GM20431 (cell line): Measurements from ENCODE around the gene TSTD1.
"Not testable (repeated sequence)": the region's sequence is repeated elsewhere in the genome, so short reads cannot be mapped to it uniquely, and the experiment has no call there.

Experiments used
- in situ Hi-C: fragments of 300-500 bp; cut with MseI, MboI; formaldehyde crosslinking; loops from one replicate; pipeline ENCODE4 v1.15.0; 2020; ENCODE audit warnings: low sequenced_read_pairs; ENCODE audit not compliant: unreplicated experiment

Gene TSTD1

DNA sequence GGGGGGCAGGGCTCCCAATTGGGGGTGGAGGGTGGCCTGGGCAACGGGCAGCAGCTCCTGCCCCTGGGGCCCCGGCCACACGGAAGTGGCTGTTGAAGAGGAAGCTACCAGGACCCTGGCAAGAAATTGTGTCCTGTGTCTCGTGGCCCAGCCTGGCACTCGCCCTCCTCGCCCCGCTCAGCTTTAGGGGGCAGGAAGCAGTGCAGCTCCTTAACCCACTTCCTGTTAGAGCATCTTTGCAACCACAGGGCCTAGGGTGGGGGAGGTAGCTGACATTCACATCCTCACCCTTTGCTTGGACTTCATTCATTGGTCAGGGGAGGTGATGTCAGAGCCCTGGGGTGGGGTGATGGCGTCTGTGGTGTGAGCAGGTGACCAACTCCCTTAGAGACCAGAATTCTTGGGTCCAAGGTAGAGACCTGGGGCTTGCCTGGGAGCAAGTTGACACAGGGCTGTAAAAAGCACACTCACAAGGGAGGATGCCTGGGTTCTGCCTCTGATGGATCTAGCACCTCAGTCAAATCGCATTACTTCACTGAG, 31.0 kb upstream of the TSTD1 start, which contains the start of gene ARHGAP30:
ARHGAP30 (minus strand) TSS at position 161 of the 540 bp plus-strand sequence. CDS start 267 bp downstream, outside the sequence.
- in situ Hi-C loops, result no loop called here

DNA sequence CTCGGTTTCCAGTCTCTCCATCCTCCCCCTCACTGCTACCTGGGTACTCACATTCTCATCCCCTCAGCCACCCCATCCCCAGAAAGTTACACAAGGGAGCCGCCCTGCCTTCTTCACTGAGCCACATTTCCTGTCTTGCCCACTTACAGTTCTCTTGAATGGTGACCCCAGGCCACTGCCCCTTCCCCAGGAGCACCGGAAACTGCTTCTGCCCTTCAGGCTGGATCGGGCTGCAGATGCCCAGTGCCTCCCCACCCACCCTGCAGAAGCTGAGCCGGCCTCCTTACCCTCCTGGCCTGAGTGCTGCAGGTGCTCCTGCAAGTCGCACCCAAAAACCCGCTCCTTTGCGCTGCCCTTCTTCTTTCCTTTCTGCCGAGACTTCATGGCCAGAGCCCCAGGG, 30.5 kb upstream of the TSTD1 start:
- in situ Hi-C loops, result no loop called here

DNA sequence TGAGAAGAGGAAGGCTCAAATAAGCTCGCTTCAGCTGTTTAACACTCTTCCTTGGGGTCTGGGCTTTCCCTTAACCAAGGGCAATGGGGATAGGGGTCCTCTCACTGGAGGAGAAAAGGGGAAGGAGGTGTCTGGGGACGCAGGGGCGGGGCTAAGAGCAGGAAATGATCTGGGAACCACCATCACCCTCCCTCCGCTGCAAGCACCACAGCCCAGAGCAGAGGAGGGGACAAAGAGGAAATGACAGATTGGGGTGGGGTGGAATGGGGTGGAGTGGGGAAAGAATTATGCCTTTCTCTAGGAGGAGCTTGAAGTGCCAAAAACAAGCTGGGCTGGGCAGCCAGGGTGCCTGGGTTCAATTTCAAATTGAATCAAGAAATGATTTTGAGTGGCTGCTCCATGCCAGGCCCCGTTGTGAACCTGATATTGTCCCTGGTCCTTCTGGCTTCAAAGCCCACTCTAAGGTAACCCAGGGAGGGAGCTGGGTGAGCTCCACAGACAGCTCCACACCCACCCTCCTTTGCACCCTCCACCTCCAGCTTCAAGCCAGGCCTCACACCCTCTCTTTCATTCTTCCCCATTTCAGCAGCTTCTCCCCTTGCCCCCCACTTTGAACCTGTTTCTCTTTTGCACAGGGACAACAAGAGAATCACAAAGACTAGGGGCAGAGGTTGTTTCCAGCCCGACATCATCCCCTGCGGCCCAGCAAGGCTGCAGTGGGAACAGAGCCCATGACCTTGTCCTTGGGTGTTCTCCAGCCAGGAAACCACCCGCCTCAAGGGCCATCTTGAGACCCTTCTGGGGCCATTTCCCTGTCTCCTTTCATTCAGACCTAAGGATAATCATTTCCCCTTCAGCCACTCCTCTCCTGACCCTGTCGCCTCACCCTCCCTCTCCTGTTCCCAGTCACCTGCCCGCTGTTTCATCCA, 29.8 kb upstream of the TSTD1 start:
- in situ Hi-C loops, result no loop called here

DNA sequence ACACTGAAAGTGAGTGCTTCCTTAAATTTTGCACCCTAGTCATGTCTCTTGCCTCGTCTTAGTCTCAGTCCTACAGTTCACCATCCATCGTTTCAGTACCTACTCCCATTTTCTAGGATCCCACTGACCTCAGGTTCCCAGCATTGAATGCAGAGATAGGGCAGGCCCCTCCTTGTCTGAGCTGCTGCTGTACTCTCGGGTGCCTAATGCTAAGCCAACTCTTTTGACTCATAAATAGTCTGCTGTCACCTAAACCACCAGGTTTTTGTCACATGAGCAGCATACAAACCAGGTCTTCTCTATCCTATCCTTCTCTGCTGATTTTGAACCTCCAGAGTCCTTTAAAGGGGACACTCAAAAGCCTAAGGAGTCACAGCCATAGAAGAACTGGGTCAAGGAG, 27.9 kb upstream of the TSTD1 start:
- in situ Hi-C loops, result no loop called here

DNA sequence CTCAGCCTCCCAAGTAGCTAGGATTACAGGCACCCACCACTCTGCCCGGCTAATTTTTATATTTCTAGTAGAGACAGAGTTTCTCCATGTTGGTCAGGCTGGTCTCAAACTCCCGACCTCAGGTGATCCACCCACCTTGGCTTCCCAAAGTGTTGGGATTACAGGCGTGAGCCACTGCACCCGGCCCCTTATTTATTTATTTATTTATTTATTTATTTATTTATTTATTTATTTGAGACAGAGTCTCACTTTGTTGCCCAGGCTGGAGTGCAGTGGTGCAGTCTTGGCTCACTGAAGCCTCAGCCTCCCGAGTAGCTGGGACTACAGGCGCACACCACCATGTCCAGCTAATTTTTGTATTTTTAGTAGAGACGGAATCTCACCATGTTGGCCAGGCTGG, 26.9 kb upstream of the TSTD1 start:
- in situ Hi-C loops, result not testable (repeated sequence)

DNA sequence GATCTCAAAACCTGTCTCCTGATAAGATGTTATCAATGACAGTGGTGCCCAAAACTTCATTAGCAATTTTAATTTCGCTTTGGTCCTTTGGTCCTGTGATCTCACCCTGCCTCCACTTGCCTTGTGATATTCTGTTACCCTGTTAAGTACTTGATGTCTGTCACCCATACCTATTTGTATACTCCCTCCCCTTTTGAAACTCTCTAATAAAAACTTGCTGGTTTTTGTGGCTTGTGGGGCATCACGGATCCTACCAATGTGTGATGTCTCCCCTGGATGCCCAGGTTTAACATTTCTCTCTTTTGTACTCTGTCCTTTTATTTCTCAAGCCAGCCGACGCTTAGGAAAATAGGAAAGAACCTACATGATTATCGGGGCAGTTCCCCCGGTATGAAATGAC, 25.2 kb upstream of the TSTD1 start:
- in situ Hi-C loops, result not testable (repeated sequence)

DNA sequence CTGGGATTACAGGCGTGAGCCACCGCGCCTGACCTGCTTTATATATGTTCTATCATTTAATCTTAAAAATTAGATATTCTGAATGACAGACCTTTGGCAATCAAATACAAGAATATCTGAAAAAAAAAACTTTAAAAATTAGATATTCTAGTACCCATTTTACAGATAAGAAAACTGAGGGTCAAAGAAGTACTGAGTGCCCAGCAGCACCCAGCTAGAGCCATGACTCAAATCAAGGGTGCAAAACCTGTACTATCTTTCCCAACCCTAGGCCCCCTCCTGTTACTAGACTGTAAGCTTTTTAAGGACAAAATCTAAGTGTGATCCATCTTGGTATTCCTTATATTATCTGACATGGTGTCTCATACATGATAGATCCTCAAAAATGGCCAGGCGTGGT, 22.7 kb upstream of the TSTD1 start:
- in situ Hi-C loops, result no loop called here

DNA sequence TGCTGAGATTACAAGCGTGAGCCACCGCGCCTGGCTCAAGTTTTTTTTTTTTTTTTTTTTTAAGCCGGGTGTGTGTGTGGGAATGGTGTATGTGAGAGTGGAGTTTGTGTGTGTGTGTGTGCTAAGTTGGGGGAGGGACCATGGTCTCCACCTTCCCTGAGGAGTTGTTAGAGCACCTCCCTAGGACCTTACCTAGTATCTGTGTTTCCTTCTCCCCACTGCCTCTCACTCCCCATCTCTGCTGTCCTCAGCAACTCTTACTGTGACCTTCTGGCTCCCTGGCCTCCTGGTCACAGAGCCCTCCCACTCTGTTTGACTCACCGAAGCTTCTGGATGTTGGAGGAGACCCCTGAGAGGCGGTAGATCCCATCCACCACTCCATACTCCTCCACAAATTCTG, 20.5 kb upstream of the TSTD1 start:
- in situ Hi-C loops, result no loop called here

DNA sequence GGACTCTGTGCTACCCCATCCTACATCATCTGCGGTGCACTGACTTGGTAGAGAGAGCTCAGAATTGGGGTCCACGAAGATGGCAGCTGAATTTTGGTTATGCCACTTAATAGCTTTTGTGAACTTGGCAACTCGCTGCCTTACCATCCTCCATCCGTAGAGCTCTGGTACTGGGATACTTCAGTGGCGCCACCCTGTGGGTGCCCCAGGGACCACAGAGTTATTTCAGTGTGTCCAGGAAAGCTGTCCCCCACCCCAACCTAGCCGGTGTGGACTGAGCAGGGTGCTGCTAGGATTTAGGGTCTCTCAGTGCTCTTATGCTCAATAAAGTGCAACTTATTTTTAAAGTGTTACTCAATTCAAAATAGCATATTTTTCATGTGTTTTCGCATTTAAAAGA, 16.0 kb upstream of the TSTD1 start:
- in situ Hi-C loops, result no loop called here

DNA sequence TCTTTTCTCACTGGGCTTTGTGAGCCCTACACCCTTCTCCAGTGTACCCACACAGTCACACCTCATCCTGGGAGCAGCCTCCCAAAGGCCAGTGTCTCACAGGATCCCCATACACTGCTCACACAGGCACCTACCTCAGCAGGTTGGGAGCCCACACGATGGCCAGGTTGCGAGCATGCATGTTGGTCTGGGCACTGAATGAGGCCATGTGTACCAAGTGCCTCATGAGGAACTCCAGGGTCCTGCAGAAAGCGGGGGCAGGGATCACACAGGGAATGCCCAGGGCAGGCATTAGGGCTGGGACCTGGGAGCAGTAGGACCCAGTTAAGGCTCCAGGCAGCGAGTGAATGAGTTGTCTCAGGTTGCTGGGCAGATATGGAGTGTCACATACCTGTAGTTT, 15.5 kb upstream of the TSTD1 start:
- in situ Hi-C loops, result no loop called here

DNA sequence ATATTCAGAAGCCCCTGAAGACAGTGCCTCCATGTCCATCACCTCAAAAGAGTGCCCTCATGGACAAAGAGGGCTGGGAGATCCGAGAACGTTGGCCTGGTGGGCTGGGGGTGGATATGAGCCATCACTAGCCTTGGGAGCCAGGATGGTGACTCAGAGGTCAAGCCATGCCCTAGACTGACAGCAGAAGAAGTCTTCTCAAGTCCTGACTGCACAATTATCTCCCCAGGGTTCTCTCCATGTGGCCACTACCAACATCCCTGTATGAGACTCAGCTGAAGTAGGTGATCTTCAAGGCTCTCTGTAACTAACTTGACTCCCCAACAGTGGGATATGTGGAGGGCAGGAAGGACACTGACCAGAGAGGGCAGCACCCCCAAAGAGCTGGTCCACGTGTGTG, 14.1 kb upstream of the TSTD1 start:
- in situ Hi-C loops, result no loop called here

DNA sequence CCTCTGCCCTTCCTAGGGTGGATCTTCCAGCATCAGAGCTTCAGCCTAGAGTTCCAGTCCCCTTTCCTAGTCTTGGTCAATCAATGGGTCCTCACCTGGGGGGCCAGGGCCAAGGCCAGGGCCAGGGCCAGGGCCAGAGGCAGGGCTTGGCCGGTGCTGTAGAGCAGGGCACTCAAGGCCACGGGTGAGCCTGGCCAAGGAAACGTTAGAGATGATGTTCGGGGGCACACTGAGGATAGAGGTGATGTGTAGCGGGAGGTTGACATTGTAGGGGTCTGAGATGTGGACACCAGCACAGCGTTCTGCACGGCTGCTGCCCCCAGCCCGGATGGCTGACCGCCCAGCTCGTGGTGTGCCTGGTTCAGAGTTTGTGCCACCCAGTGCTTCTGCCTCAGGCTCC, 12.5 kb upstream of the TSTD1 start:
- in situ Hi-C loops, result no loop called here

DNA sequence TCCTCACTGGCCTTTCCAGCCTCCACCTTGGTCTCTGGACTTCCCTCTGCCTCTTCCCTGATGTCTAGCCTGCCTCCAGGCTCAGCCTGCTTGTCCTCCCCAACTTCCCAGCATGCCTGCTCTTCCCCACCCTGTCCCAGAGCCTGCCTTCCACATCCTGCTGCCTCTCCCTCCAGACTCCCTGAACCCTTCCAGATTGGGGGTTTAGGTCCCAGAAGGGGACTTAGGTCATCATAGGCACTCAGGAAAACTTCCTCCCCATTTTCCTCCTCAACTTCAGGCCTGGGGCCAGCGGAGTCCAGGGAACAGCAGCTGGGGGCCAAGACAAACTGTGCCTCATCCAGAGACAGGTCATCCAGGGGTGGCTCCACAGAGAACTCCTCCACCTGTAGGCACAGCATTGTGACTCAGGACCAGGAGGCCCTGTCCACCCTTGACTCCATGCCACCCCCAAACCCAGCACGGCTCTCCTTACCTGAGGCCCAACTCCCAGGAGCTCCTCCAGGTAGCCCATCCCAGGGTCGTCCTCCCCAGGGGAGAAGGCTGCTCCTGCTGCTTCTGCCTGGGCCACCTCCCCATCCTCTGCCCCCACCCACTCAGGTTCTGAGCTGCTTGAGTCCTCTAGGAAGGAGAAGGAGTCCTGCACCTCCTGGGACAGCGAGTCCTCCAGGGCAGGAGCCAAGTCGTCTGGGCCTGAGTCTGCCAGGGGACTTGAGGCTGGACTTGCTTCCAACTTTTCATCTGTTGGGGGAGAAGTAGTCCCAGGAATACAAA, 10.4 kb upstream of the TSTD1 start:
- in situ Hi-C loops, result no loop called here

DNA sequence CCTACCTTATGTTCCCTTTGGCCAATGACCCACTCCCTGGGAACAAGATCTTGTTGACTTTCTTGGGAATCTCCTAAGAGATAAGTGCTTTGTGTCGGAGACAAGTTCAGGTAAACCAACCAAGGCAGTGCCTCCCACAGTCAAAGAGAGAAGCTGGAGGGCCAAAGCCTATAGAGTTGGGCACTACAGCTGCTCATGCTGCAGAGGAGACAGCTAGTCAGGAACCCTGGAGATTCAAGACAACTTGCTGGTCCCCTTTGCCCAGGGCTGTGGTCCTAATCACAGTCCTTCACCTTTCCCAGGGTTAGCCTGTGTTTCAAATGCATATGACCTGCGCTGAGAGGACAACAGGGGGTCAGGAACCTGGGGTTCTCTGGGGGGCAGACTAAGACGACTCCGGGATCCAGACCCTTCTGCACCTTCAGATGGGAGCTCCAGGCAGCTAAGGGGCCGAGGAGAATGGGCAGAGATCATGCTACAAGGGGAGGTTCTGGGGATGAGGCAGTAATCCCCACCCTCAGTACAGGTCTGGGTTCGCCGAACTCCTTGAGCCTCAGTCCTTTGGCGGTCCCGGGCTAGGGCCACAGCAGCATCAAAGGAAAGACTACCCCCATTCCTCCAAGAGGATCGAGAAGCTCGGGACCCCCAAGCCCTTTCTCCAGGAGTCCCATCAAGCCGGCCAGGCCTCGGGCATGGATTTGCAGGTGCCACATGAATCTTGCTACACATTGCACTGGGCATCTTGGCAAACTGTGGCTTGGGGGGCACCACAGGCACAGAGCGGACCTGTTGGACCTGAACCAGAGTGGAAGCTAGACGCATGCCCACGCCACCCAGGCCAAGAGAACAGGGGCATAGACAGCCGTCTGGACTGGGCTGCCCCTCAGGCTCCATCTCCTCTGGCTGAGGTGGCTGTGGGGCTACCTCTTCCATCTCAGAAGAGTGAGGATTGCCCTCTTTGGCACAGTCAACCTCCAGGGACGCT, 9.0 kb upstream of the TSTD1 start:
- in situ Hi-C loops, result no loop called here

DNA sequence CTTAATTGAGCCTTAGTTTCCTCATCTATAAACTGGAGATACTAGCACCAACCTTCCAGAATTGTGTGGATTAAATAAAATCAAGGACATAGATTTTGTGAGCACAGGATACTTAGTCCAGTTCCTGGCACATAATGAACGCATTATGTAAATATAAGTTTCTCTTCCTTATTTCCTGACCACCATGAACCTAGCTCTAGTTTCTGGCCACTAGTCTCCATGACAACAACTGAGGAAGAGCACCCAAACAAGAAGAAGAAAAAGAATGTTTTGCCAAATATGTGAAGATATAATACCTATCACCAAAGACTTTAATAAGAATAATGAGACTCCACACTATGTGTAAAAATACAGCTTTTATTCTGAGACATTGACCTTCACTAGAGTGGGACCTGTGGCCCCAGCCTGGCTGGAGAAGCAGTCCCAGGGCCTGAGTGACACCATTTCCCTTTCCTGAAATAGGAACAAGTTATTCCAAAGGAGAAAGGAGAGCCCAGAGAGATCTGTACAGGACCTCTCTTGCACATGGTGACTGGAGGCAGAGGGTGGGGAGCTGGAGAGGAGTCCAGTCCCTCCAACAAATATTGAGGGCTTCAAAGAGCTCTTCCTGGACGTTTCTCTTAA, 8.0 kb upstream of the TSTD1 start:
- in situ Hi-C loops, result no loop called here

DNA sequence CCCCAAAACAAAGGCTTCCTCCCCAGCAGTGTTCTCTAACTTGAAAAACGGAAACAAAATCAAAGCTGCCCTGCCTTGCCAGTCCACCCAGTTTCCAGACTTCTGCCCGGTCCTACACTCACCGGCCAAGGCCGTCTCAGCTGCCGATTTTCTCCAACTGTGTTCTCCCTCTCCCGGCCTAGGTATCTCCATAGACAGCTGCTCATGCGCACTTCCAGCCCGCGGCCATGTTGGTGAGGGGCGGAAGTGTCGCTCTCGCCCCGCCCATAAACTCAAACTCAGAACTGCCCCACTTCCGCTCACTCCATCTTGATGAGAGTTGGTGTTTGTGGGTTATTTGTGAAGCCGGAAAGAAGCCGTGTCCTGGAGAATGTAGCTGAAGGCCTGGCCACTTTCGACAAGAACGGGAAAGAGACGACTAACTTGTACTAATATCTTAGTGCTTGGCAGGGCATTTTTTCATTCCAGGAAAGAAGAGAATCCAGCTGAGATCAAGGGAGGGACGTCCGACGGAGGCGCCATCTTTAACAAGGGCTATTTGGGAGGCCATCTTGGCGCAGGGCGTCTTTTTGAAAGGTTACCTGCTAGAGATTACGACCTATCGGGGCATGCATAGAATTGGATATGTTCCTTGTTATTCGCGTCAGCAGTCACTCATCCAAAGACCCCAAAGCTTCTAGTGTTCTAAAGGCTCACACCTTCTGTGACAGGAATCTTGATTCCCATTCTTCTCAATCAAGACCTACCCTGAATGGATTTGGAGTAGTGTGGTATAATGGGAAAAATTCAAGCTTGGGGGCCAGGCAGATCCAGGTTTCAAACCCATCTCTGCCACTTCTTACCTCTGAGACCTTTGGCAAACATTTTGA, 7.2 kb upstream of the TSTD1 start, which contains the start of gene USF1:
USF1 (minus strand) TSS at position 242 of the 869 bp plus-strand sequence. CDS start 2,702 bp downstream, outside the sequence.
- in situ Hi-C loops, result no loop called here

DNA sequence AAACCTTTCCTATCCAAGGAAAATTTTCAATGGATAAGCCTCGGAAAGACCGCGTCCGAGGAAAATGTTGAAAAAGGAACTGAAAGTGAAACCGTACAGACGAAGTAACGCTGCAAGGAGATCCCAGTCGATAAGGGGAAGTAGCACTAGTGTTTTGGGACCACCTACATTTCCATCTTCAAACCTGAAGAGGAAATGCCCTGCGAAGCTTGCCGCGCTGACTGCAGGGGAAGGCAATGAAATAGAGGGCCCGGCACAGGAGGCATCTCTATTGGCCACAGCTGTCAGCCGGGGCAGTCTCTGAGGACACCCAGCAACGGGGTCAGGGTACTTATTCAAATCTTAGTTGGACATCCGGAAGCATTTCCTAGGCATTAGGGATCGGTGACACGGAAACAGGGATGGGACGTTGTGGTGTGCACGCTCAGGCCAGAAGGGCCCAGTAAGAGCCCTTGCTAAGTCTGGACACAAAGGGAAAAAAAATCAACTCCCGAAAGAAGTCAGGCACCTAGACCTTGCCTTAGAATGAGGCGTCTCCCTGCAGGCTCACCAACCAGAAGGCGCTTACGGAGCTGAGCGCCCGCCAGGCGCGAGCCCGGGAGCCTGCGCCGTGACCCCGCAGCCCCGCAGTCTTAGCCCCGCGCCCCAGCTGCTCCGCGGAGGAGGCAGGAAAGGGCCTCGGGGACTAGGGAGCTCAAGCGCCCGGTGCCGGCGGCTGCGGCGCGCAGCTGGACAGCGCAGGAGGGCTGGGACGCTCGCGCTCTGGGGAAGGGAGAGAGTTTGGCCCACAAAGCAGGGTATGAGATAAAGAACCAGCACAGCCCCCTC, 6.4 kb upstream of the TSTD1 start:
- in situ Hi-C loops, result no loop called here

DNA sequence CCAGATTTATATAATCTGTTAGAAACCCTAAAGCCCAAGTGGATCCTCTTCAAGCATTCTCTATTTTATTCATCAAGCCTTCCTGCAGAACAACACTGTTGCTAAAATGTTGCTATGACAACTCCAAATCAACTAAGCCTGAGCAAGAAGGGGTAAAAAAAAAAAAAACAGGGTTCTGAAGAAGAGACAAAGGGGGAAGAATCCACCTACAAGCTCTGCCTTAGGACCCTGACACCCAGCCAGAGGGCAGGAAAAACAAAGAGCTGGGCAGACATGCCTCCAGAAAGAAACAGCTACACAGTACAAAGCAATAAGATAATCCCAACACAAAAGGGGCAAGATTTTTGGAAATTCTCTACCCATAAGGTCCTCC, 5.8 kb upstream of the TSTD1 start:
- in situ Hi-C loops, result no loop called here
